Fibroblast of the aortic adventitia (primary cell): Measurements from ENCODE around the gene TRMT44. TPM values are rescaled to one million over a fixed set of nuclear protein-coding genes. Genes with fewer than 3 reads are reported as not detected.

ENCODE experiments used
- DNase-seq: peaks from one replicate; pipeline ENCODE4 v3.0.0-alpha.2; 2010; ENCODE audit warnings: low read depth
- H3K4me3 ChIP-seq: 2 replicates; pipeline ENCODE4 v1.5.1; 2011; ENCODE audit warnings: low read depth, mild to moderate bottlenecking, control low read depth, low read length, moderate library complexity
- CTCF ChIP-seq: IDR thresholded peaks from 2 replicates; pipeline ENCODE4 v1.5.1; 2011; ENCODE audit warnings: mild to moderate bottlenecking, low read length, control low read depth, inconsistent platforms; ENCODE audit not compliant: insufficient read depth
- total RNA-seq: library from RNA; depleted of rRNA; stranded (reverse); fragments of >200 nt; gene quantifications from 2 replicates; pipeline ENCODE4 v1.2.3, GENCODE V29; 2012; ENCODE audit warnings: low replicate concordance

The TRMT44 gene
- total RNA-seq, 1 donor, result 18.9 TPM

GRCh38 chr4:8422327-8422726, 18.2 kb upstream of the TRMT44 start:
- no peak for DNase-seq
- TF ChIP-seq CTCF, result no peak
- H3K4me3 ChIP-seq, result no peak overlapping the region

GRCh38 chr4:8422786-8423185, 17.8 kb upstream of the TRMT44 start:
- no peak for TF ChIP-seq CTCF
- no peak for DNase-seq
- H3K4me3 ChIP-seq, result no peak overlapping the region

GRCh38 chr4:8427262-8427661, 13.3 kb upstream of the TRMT44 start:
- no peak for DNase-seq
- peak overlapping the region; percentile 89 for H3K4me3 ChIP-seq
- no peak for TF ChIP-seq CTCF

GRCh38 chr4:8427761-8428287, 12.8 kb upstream of the TRMT44 start:
- peak overlapping the region; percentile 89 for H3K4me3 ChIP-seq
- TF ChIP-seq CTCF, result no peak
- peak; percentile 48 for DNase-seq

- DNase-seq, result peak; percentile 79
Measured at GRCh38 chr4:8428288-8429097, 12.1 kb upstream of the TRMT44 start.

GRCh38 chr4:8431553-8431952, 9.0 kb upstream of the TRMT44 start:
- H3K4me3 ChIP-seq, result no peak overlapping the region

More at GRCh38 chr4:8428288-8429097, 12.1 kb upstream of the TRMT44 start:
- peak overlapping the region; percentile 89 for H3K4me3 ChIP-seq
- peak; percentile 65 for TF ChIP-seq CTCF

More at GRCh38 chr4:8431553-8431952, 9.0 kb upstream of the TRMT44 start:
- TF ChIP-seq CTCF, result no peak
- no peak for DNase-seq
